Kidney (tissue), 14 donors: ENCODE data around the gene LCOR. TPM values are rescaled to one million over a fixed set of nuclear protein-coding genes. Genes with fewer than 3 reads are reported as not detected.

Experiments
- DNase-seq, 5 donors: peaks; one replicate each; pipeline ENCODE4 v3.0.0-alpha.2; 2013 to 2020
- FAIRE-seq: peaks from 2 replicates; lab custom pipeline; 2012; peaks lifted over from hg19 to GRCh38; lab: Jason Lieb, UNC
- H3K27ac ChIP-seq, 2 donors: one replicate each; pipeline ENCODE4 v1.7.0; 2013; ENCODE audit warnings: low read depth in 2 of 2, low read length in 2 of 2, inconsistent platforms in 1 of 2
- H3K27me3 ChIP-seq: one replicate; pipeline ENCODE4 v1.7.1; 2013; ENCODE audit warnings: low read length, inconsistent platforms; ENCODE audit not compliant: control insufficient read depth, insufficient read depth
- H3K36me3 ChIP-seq, 3 donors: one replicate each; pipeline versions ENCODE4 v1.7.0 to v1.7.1; 2013; ENCODE audit warnings: low read length in 3 of 3, control low read depth in 1 of 3, inconsistent platforms in 1 of 3; ENCODE audit not compliant: insufficient read depth in 3 of 3, control insufficient read depth in 2 of 3
- H3K4me1 ChIP-seq, 3 donors: one replicate each; pipeline versions ENCODE4 v1.7.0 to v1.7.1; 2013; ENCODE audit warnings: low read length in 3 of 3, inconsistent platforms in 1 of 3, low read depth in 1 of 3; ENCODE audit not compliant: control insufficient read depth in 2 of 3, insufficient read depth in 2 of 3
- H3K4me3 ChIP-seq, 3 donors: one replicate each; pipeline versions ENCODE4 v1.7.0 to v1.8.1; 2013; ENCODE audit warnings: low read length in 3 of 3, control low read depth in 1 of 3, inconsistent platforms in 1 of 3
- H3K9ac ChIP-seq, 3 donors: one replicate each; pipeline versions ENCODE4 v1.7.0 to v1.7.1; 2013; ENCODE audit warnings: low read length in 3 of 3, control low read depth in 1 of 3, inconsistent platforms in 1 of 3
- H3K9me3 ChIP-seq, 3 donors: one replicate each; pipeline versions ENCODE4 v1.7.0 to v1.7.1; 2013; ENCODE audit warnings: low read length in 3 of 3, control low read depth in 1 of 3, inconsistent platforms in 1 of 3; ENCODE audit not compliant: control insufficient read depth in 2 of 3, insufficient read depth in 1 of 3
- CTCF ChIP-seq: IDR thresholded peaks from 3 replicates; pipeline ENCODE4 v1.5.1; 2012; ENCODE audit warnings: mild to moderate bottlenecking, moderate library complexity, borderline replicate concordance; ENCODE audit not compliant: insufficient read depth; ENCODE audit errors: extremely low read depth
- intact Hi-C: fragments of 100-400 bp; cut with DNase I; formaldehyde crosslinking; loops from one replicate; pipeline ENCODE4 v1.11.1; 2022
- polyA plus RNA-seq: library from polyadenylated mRNA; stranded (reverse); fragments of 350-450 nt; fragmentation: Illumina TruSeq; extraction: RNeasy Lipid Tissue Mini Kit (QIAGEN cat#74804); gene quantifications from one replicate; pipeline ENCODE4 v1.2.3, GENCODE V29; 2014; ENCODE audit warnings: low read depth, low replicate concordance; ENCODE audit not compliant: insufficient read depth
- total RNA-seq: library from RNA; stranded (reverse); fragmentation: NEBNext Ultra II Directional; extraction: Animal tissue kit (Norgen Biotek cat#: 25700); gene quantifications from one replicate; pipeline ENCODE4 v1.2.1, GENCODE V29; 2021
- donor health status: control.
- donor health status: control.
- donor health status: control.
- donor health status: control.
- donor health status: control.
- donor health status: DM: yes; HTN: yes; CAD: no.
- donor health status: Normal renal cell carcinoma (clear cell type).

The LCOR gene
- total and polyA plus RNA-seq, 2 donors from 2014 or later: 2.8 to 48.5 TPM

DNA sequence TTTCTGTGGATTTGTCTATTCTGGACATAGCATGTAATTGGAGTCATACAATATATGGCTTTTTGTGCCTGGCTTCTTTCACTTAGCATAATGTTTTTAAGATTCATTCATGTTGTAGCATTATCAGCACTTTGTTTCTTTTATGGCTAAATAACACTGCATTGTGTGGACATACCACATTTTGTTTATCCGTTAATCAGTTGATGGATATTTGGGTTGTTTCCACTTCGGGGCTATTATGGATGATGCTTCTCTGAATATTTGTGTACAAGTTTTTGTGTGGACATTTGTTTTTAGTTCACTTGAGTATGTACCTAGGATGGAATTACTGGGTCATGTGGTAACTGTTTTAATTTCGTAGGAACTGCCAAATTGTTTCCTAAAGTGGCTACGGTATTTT is 6.4 kb downstream of the LCOR start:
- DNase-seq (no peak), FAIRE-seq (no peak)
- no peak for TF ChIP-seq CTCF
- H3K36me3 ChIP-seq: no peaks in the 10 kb centered on the region
- H3K9ac ChIP-seq: no peak overlapping the region
- no peak overlapping the region for H3K27ac ChIP-seq
- no peaks in the 10 kb centered on the region for H3K9me3 ChIP-seq
- peaks cover 2 to 18% (median 17%) of the 10 kb centered on the region in 3 donors for H3K4me1 ChIP-seq
- intact Hi-C loops: no loop called here
- H3K27me3 ChIP-seq: no peaks in the 10 kb centered on the region
- no peak overlapping the region for H3K4me3 ChIP-seq

GRCh38 chr10:96840841-96841518 is 8.9 kb downstream of the LCOR start:
- H3K4me3 ChIP-seq: no peak overlapping the region
- H3K36me3 ChIP-seq: no peaks in the 10 kb centered on the region
- no peak overlapping the region for H3K27ac ChIP-seq
- H3K9me3 ChIP-seq: no peaks in the 10 kb centered on the region
- FAIRE-seq: no peak
- peaks cover 0 to 11% (median 10%) of the 10 kb centered on the region in 3 donors for H3K4me1 ChIP-seq
- no peak overlapping the region for H3K9ac ChIP-seq
- no peak for TF ChIP-seq CTCF
- no peaks in the 10 kb centered on the region for H3K27me3 ChIP-seq
- intact Hi-C loops: no loop called here
- DNase-seq: no peak

DNA sequence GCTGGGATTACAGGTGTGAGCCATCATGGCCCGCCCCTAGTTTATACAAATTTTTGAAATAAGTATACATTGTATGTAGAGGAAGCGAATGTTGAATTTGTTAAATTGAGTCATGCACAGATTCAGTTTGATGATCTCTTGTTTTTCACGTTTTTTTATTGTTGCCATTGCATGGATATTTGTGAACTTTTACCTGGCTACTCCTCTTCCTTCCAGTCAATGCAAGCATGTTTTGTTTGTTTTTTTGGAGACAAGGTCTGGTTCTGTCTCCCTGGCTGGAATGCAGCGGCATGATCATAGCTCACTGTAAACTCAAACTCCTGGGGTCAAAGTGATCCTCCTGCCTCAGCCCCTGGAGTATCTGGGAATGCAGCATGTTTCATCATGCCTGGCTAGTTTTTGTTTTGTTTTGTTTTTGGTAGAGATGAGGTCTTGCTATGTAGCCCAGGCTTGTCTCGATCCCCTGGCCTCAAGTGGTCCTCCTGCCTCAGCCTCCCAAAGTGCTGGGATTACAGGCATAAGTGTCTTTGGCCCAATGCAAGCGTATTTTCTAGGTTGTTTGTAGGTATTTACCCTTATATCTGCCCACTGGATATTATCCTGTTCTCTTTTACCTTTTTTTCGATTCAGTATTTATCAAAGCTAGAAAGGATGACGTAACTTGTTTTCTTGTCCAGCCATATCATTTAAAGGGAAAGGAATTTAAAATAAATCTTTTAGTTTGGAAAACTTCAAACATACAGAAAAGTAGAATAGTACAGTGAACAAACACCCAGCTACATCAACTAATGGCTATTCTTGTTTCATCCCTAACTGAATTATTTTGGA is 11.0 kb downstream of the LCOR start:
- Histone ChIP-seq H3K9ac (no peak overlapping the region), H3K27ac (no peak overlapping the region), H3K4me1 (peaks cover 0 to 4% (median 3%) of the 10 kb centered on the region in 3 donors), H3K4me3 (no peak overlapping the region), H3K27me3 (no peaks in the 10 kb centered on the region), H3K36me3 (no peaks in the 10 kb centered on the region), H3K9me3 (no peaks in the 10 kb centered on the region)
- FAIRE-seq: no peak
- DNase-seq: no peak
- intact Hi-C loops: no loop called here
- no peak for TF ChIP-seq CTCF
